GM12892 (cell line): ENCODE measurements around the gene MIER1.

Source experiments
- POLR2A ChIP-seq: IDR thresholded peaks from 2 replicates; pipeline ENCODE4 v1.6.1; 2011; ENCODE audit warnings: low read depth, low read length, control low read depth
- POLR2AphosphoS5 ChIP-seq: IDR thresholded peaks from 2 replicates; pipeline ENCODE4 v1.6.1; 2011; ENCODE audit warnings: low read depth, low read length, control low read depth
- TAF1 ChIP-seq: IDR thresholded peaks from 2 replicates; pipeline ENCODE4 v1.6.1; 2011; ENCODE audit warnings: low read depth, mild to moderate bottlenecking, control low read depth, low read length, borderline replicate concordance

GRCh38 chr1:66924756-66925557, at the start of gene MIER1, which contains the start of gene DNAI4:
- TF ChIP-seq POLR2AphosphoS5 (peak; percentile 89), POLR2A (peak; percentile 83), TAF1 (peak; percentile 32; the same call in 1 of the 2 replicates)
